Fibroblast of villous mesenchyme (primary cell): ENCODE data around the gene SPEM1. TPM values are rescaled to one million over a fixed set of nuclear protein-coding genes. Genes with fewer than 3 reads are reported as not detected.

Experiments
- DNase-seq: peaks from one replicate; pipeline ENCODE4 v3.0.0-alpha.2; 2010; ENCODE audit warnings: low read depth
- H3K4me3 ChIP-seq: 2 replicates; pipeline ENCODE4 v1.5.1; 2011; ENCODE audit warnings: low read depth, mild to moderate bottlenecking, low read length
- CTCF ChIP-seq: IDR thresholded peaks from 2 replicates; pipeline ENCODE4 v1.5.1; 2012; ENCODE audit warnings: low read depth, mild to moderate bottlenecking, low read length; ENCODE audit not compliant: insufficient read depth
- total RNA-seq: library from RNA; depleted of rRNA; stranded (reverse); fragments of >200 nt; gene quantifications from 2 replicates; pipeline ENCODE4 v1.2.3, GENCODE V29; 2012

Gene SPEM1
- total RNA-seq, 1 donor: not detected

DNA sequence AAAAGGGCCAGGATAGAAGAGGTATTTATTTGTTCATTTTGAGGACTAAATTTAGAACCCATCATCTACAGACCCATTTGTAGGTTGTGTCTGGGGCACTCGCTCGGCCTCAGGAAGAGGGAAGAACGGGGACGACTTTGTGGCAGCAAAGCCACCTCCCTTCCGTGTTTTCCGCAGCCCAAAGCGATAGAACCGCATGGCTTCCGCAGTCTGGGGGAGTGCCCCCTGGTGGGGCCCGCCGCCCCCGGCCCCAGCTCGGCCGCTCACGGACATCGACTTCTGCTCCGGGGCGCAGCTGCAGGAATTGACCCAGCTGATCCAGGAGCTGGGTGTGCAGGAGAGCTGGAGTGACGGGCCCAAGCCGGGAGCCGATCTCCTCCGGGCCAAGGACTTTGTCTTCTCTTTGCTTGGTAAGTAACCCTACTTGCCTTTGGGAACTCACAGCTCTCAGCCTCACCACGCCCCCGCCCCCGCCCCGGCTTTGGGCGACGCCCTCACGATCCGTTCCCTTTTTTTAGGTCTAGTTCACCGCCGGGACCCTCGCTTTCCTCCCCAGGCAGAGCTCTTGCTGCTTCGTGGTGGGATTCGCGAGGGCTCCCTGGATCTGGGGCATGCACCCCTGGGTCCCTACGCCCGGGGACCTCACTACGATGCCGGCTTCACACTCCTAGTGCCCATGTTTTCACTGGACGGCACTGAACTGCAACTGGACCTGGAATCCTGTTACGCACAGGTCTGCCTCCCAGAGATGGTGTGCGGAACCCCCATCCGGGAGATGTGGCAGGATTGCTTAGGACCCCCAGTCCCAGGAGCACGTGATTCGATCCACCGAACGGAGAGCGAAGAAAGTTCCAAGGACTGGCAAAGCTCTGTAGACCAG is 15.8 kb downstream of the SPEM1 start:
- TF ChIP-seq CTCF: peak; percentile 14
- DNase-seq: peak; percentile 24

DNA sequence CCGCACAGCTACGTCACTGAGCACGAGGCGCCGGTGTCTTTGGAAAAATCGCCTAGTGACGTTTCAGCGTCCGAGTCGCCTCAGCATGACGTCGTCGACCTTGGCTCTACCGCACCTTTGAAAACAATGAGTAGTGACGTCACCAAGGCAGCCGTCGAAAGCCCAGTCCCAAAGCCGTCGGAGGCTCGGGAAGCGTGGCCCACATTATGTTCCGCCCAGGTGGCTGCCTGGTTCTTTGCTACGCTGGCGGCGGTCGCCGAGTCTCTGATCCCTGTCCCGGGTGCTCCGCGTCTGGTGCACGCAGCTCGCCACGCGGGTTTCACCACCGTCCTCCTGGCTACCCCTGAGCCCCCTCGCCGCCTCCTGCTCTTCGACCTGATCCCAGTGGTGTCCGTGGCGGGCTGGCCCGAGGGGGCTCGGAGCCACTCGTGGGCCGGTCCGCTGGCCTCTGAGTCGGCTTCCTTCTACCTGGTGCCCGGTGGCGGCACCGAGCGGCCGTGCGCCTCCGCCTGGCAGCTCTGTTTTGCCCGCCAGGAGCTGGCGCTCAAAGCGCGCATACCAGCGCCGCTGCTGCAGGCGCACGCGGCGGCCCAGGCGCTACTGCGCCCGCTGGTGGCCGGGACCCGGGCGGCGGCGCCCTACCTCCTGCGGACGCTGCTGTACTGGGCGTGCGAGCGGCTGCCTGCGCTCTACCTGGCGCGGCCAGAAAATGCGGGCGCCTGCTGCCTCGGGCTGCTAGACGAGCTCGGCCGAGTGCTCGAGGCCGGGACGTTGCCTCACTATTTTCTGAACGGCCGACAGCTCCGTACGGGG is 16.6 kb downstream of the SPEM1 start:
- peak overlapping the region; percentile 48 for H3K4me3 ChIP-seq
- peak; percentile 68 for TF ChIP-seq CTCF
- DNase-seq: peak; percentile 73

More for the DNA sequence above, 15.8 kb downstream of the SPEM1 start:
- peak overlapping the region; percentile 69 for H3K4me3 ChIP-seq

DNA sequence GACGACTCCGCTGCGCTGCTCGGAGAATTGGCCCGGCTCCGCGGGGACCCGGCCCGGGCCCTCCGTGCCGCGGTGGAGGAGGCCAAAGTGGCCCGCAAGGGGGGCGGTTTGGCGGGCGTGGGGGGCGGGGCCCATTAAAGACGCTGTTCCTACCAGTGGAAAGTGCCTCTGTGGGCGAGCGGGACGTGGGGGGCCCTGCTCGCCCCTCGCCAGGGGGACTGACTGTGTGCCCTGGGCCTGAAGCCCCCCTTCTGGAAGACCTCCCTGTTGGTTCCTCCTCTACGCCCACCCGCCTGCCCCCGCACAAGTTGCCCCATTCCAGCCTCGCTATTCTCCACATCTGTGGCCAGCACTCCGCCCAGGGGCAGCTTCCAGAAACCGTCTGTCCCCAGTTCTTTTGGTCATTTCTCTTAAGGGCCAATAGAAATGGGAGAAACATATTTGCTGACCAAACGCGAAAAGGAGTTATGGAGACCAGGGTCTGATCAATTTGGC is 17.3 kb downstream of the SPEM1 start:
- H3K4me3 ChIP-seq: peak overlapping the region; percentile 30
- DNase-seq: no peak

GRCh38 chr17:7437950-7438614 is 18.0 kb downstream of the SPEM1 start:
- peak; percentile 14 for DNase-seq
- TF ChIP-seq CTCF: no peak
- peak overlapping the region; percentile 44 for H3K4me3 ChIP-seq

More for the DNA sequence above, 17.3 kb downstream of the SPEM1 start:
- TF ChIP-seq CTCF: no peak

- no peak for DNase-seq
- no peak for TF ChIP-seq CTCF
- H3K4me3 ChIP-seq: peak overlapping the region; percentile 44
These were observed 18.7 kb downstream of the SPEM1 start for GRCh38 chr17:7438656-7439460.
